GM21576 (cell line): ENCODE results near the gene IER3IP1.
"Not testable (repeated sequence)": the region's sequence is repeated elsewhere in the genome, so short reads cannot be mapped to it uniquely, and the experiment has no call there.

Source experiments
- ATAC-seq: cut with Tn5 transposase; IDR thresholded peaks from one replicate; pipeline ENCODE4 v1.9.1; 2021; ENCODE audit warnings: mild to moderate bottlenecking, moderate library complexity; ENCODE audit not compliant: unreplicated experiment

The IER3IP1 gene

DNA sequence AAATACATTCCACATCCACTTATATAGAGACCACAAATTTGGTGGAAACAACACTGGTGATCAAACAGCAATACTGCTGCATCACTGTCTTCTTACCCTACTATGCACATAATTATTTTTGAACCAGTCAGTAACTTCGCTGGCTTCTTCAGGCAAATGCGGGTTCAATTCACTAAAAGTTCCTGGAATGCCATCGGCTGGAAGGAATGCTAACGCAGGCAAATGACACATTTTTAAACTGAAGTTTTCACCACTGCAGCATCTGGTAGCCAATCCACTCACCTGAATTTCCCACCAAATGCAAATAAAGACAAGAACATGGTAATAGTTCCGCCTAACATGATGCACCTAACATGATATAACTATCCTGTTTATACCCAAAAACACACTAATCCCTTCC, 15.9 kb downstream of the IER3IP1 start:
- no peak for ATAC-seq

DNA sequence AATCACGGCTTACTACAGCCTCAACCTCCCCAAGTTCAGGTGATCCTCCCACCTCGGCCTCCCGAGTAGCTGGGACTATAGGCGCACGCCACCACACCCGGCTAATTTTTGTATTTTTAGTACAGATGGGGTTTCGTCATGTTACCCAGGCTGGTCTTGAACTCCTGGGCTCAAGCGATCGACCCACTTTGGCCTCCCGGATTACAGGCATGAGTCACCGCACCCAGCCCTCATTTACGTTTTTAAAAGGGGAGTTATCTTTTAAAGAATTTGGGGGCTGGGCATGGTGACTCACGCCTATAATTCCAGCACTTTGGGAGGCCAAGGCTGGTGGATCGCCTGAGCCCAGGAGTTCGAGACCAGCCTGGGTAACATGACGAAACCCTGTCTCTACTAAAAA, 17.8 kb downstream of the IER3IP1 start:
- ATAC-seq = not testable (repeated sequence)

DNA sequence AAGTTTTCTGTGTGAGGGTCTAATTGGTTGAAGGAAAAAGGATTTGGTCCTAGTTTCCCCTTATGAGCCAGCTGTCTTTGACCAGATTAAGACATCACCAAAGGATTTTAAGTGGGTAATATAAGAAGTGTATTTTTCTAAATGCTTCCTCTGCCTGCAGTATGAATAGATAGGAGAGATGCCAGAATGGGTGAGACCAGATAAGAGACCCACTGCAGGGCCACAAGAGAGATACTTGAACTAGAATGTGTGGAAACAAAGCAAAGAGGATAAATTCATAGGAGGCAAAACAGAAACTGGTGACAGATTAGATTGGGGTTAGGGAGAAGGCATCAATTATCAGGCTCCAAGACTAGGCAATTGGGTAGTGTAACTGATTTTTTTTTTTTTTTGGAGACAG, 24.7 kb downstream of the IER3IP1 start:
- no peak for ATAC-seq

- ATAC-seq = peak; percentile 9
These were observed 25.3 kb downstream of the IER3IP1 start for GRCh38 chr18:47150824-47151366.

- peak; percentile 90 for ATAC-seq
These were observed 25.9 kb downstream of the IER3IP1 start, which contains the start of gene HDHD2 for GRCh38 chr18:47150029-47150823. Gene HDHD2, minus strand, starts transcription at chr18:47150500. Its CDS starts 14,061 bp downstream, at chr18:47136439.

DNA sequence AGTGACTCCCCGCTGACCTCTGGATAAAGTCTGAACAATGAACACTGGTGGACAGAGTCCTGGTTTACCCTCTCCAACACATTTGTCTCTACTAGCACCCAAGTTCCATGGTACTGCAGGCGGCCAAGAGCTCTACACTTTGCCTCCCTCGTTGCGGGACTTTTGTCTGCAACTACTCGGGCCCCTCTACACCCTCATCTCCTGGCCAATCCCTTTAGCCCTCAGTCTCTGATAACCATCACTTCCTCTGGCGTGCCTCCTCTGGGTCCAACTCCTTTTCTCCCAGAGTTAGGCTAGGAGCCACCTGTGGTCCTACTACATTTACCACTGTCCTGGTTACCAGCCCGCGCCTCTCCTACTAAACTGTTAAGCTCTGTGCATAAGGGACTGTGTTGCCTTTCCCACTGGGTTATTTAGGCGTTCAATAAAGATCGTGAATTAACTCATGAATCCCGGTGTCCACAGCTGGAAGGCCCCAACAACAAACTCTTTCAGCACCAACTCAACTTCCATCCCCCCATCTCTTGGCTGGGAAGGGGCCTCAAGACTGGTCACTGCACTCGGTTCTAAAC, 26.6 kb downstream of the IER3IP1 start:
- no peak for ATAC-seq

DNA sequence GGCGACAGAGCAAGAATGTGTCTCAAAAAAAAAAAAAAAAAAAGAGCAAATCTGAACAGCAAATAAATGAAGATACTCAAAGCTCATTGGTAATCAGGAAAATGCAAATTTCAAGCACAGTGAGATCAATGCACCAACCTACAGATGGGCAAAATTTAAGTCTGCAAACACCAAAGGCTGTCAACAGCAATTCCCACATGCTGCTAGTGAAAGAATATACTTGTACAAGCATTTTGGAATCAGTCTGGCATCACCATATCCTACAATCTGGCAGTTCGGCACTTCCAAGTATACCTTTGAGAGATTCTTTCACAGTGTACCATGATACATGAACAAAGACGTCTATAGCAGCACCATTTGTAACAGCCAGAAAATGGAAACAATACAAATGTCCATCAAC, 30.0 kb downstream of the IER3IP1 start:
- ATAC-seq = no peak

- ATAC-seq = no peak
These were observed 32.2 kb downstream of the IER3IP1 start for GRCh38 chr18:47143899-47144485.

- no peak for ATAC-seq
These were observed 33.0 kb downstream of the IER3IP1 start for GRCh38 chr18:47143153-47143552.

DNA sequence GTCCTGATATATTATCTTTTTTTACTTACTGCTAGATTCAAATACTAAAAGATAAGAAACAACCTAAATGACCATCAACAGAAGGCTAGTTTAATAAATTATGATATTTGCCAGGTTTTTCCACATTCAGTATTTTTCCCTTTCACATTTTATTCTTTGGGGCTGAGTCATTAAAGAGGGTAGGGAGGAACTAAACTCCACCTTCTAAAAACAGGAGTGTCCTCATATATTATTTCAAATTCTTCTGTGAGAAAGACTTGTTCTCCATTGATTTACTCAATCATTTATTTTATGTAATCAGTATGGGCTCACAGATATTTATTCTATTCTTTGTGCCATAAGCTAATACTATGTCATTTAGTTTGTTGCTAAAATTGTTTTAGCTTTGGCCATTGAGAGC, 34.9 kb downstream of the IER3IP1 start:
- no peak for ATAC-seq

GRCh38 chr18:47121146-47121545, 55.0 kb downstream of the IER3IP1 start:
- no peak for ATAC-seq

DNA sequence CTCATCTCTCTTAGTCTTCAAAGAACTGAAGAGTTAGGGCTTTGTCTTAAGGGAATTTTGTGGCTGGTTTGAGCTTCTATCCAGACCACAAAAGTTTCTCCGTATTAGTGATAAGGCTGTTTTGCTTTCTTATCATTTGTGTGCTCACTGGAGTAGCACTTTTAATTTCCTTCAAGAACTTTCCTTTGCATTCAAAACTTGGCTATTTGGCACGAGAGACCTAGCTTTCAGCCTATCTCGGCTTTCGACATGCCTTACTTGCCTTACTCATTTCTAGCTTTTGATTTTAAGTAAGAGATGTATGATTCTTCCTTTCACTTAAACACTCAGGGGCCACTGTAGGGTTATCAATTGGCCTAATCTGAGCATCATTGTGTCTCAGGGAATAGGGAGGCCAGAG, 55.7 kb downstream of the IER3IP1 start:
- ATAC-seq = peak; percentile 90

GRCh38 chr18:47118981-47119380, 57.2 kb downstream of the IER3IP1 start:
- no peak for ATAC-seq

GRCh38 chr18:47115205-47115604, 61.0 kb downstream of the IER3IP1 start:
- no peak for ATAC-seq

DNA sequence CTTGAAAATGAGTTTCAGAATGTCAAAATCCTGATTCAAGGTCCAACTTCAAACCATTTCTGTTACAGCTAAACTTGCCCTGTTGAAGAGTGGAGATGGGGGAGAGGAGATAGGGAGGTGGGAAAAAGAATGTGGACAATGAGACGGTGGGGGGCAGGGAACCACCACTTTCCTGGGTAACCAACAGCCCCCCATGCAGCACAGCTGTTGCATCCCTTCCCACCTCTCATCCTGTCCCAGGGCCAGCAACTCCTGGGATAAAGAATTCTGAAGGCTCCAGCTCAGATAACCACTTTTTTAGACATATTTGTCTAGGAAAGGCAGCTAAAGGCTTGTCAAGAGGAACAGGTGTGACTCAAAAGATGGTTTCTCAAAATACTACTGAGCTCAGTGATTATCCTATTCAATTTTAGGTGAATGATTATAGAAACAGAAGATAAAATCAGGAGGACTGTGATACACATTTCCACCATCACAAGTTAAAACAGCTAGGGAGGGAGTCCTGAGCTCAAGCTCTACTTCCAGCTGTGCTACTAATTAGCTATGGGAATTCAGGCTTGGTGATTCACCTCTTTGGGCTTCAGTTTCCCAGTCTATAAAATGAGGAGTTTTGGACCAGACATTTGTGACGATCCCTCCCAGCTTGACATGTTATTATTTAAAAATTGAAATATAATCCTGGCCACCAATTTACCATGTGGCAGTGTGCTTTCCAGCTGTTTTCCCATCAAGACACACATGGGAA, 62.2 kb downstream of the IER3IP1 start:
- ATAC-seq = no peak

DNA sequence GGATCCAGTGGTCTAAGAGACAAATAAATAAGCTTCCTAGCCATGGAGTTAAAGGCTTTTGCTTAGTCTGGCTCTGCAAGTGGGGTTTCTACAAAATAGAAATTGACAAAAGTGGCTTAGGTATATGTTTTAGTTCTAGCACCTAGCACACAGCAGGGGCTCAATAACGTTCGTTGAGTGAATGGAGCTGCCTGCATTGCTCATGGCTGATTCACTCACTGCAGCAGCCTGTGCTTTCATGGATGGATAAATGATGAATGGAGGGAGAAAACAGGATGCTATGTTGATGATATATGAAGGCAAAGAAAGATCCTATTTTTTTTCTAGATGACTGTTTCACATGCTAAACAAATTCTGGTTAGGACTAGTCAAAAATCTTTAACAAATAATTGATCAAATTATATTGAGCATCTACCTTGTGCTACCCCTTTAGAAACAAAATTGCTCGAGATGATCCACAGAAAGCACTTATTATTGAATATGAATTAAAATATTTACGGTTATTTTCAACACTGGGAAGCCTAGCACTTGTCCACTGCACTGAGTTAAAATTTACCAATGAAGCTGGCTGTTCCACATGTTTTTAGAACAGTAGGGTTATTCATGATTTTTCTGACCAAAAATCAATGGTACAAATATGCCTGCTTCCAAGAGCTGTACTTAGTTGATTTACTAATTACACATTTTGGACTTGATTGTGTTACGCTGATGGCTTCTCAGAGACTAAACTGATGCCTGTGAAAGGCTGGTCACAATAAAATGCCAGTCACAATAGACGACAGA, 65.5 kb downstream of the IER3IP1 start:
- ATAC-seq = no peak

- no peak for ATAC-seq
These were observed 66.4 kb downstream of the IER3IP1 start for GRCh38 chr18:47109720-47110119.

- ATAC-seq = no peak
These were observed 67.2 kb downstream of the IER3IP1 start for GRCh38 chr18:47108998-47109405.

DNA sequence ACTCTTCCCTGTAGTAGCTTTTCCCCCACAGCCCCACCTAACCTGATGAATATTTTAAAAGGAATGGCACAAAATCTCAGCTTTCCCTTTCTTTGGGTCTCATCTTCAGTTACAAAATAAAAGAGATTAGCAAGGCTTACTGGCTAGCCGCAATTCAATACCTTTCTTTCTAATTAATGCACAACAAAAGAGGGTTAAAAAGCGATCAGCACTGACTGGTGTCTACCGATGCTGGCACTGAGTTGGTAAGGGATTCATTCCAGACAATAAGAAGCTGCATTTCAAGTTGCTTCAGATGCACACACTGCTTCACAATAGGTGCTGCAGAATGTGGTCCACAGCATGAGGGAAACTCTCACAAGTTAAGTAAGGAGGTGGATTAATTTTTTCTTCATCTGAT, 67.8 kb downstream of the IER3IP1 start:
- no peak for ATAC-seq
